ENCODE results near the gene FLAD1. TPM values are rescaled to one million over a fixed set of nuclear protein-coding genes. Genes with fewer than 3 reads are reported as not detected.
A peak's percentile ranks its signal among the peaks of the same experiment; 100 is the strongest.

FLAD1 gene
- total RNA-seq, 1 experiment from 2014 or later: 88.3 TPM

- no peak; the same call in 1 of the 2 replicates for TF ChIP-seq ARID4B (CRISPR knock-in tag; IDR thresholded peaks at IDR 0.05; ENCODE audit: borderline replicate concordance)
- no peak for TF ChIP-seq SMAD3 (CRISPR knock-in tag; IDR thresholded peaks at IDR 0.05; ENCODE audit: borderline replicate concordance)
- TF ChIP-seq AFF4 (CRISPR knock-in tag; IDR thresholded peaks at IDR 0.05; ENCODE audit: borderline replicate concordance): no peak
- TF ChIP-seq NFATC4 (CRISPR knock-in tag; IDR thresholded peaks at IDR 0.05): peak; percentile 43; the same call in 1 of the 2 replicates
- TF ChIP-seq PRRX2 (CRISPR knock-in tag; IDR thresholded peaks at IDR 0.05): no peak
- no peak for TF ChIP-seq GABPB1 (CRISPR knock-in tag; IDR thresholded peaks at IDR 0.05)
- peak; percentile 94 for TF ChIP-seq NFYB (CRISPR knock-in tag; conservative IDR thresholded peaks at IDR 0.05; ENCODE audit: low read depth)
- TF ChIP-seq ZSCAN18 (CRISPR knock-in tag; IDR thresholded peaks at IDR 0.05): no peak
- no peak for TF ChIP-seq ATF6 (CRISPR knock-in tag; IDR thresholded peaks at IDR 0.05)
Observed at GRCh38 chr1:155001675-155002463, 18.7 kb downstream of the FLAD1 start (continued).

- Mint-ChIP-seq H3K9me3 (no peaks in the 10 kb centered on the region), H3K27ac (peak within 1 kb of the TSS; percentile 78), H3K27me3 (ENCODE audit: low read depth) (no peaks in the 10 kb centered on the region; the same call in 1 of the 2 replicates), H3K4me1 (peaks cover 39% of the 10 kb centered on the region), H3K4me3 (peak within 1 kb of the TSS; percentile 92), H3K36me3 (no peaks in the 10 kb centered on the region)
- POLR2A ChIA-PET: interaction anchor here (4.2 to 13.0 kb wide), 3 partner anchors 14 to 32 kb away, joined by 21 to 176 read pairs (median 28); partner anchors contain the start of genes CKS1B, FLAD1 and SHC1
- CTCF ChIA-PET: interaction anchor here (0.7 to 10.3 kb wide), 16 partner anchors 10 to 163 kb away, joined by 3 to 176 read pairs (median 6); partner anchors contain the start of genes ADAM15, LENEP, PMVK and SHC1
- peak; percentile 42 for DNase-seq (ENCODE audit: low spot score)
- ATAC-seq: no peak
- TF ChIP-seq PRDM15 (CRISPR knock-in tag; IDR thresholded peaks at IDR 0.05) (0 out of 2 replicates have a peak, but pooled peaks have one; percentile 11), JUN (CRISPR knock-in tag; IDR thresholded peaks at IDR 0.05) (no peak), ZNF263 (CRISPR knock-in tag; IDR thresholded peaks at IDR 0.05; ENCODE audit: low read depth) (no peak), E2F4 (CRISPR knock-in tag; IDR thresholded peaks at IDR 0.05; ENCODE audit: borderline replicate concordance, low read depth) (no peak), CBFB (CRISPR knock-in tag; IDR thresholded peaks at IDR 0.05; ENCODE audit: low read depth) (no peak), JAZF1 (CRISPR knock-in tag; IDR thresholded peaks at IDR 0.05) (no peak), FOXK1 (CRISPR knock-in tag; IDR thresholded peaks at IDR 0.05) (0 out of 2 replicates have a peak, but pooled peaks have one; percentile 32)
Observed at GRCh38 chr1:155002464-155003226, 19.5 kb downstream of the FLAD1 start, which contains the start of gene ZBTB7B. TSS of gene ZBTB7B (plus strand) at chr1:155002802. CDS start at chr1:155014661, 11,859 bp downstream.
